HG03095 (cell line): ENCODE results near the gene SRRD.
"Not testable (repeated sequence)": the region's sequence is repeated elsewhere in the genome, so short reads cannot be mapped to it uniquely, and the experiment has no call there.

Source experiments
- ATAC-seq: cut with Tn5 transposase; IDR thresholded peaks from one replicate; pipeline ENCODE4 v1.9.1; 2021; ENCODE audit warnings: moderate library complexity; ENCODE audit not compliant: unreplicated experiment

The SRRD gene

GRCh38 chr22:26514419-26515161, 30.9 kb downstream of the SRRD start:
- ATAC-seq, result no peak

GRCh38 chr22:26515931-26516330, 32.3 kb downstream of the SRRD start:
- no peak for ATAC-seq

GRCh38 chr22:26516503-26516902, 32.8 kb downstream of the SRRD start:
- ATAC-seq, result no peak

GRCh38 chr22:26517429-26517828, 33.8 kb downstream of the SRRD start:
- ATAC-seq, result no peak

- no peak for ATAC-seq
Observed at GRCh38 chr22:26522012-26522411, 38.3 kb downstream of the SRRD start.

- no peak for ATAC-seq
Observed at GRCh38 chr22:26522592-26522991, 38.9 kb downstream of the SRRD start.

GRCh38 chr22:26524870-26525269, 41.2 kb downstream of the SRRD start:
- ATAC-seq, result no peak

- no peak for ATAC-seq
Observed at GRCh38 chr22:26525946-26526564, 42.4 kb downstream of the SRRD start.

- ATAC-seq, result no peak
Observed at GRCh38 chr22:26527167-26527566, 43.5 kb downstream of the SRRD start.

- no peak for ATAC-seq
Observed at GRCh38 chr22:26527574-26528465, 44.1 kb downstream of the SRRD start.

GRCh38 chr22:26528518-26528917, 44.8 kb downstream of the SRRD start:
- ATAC-seq, result not testable (repeated sequence)

GRCh38 chr22:26529345-26529744, 45.7 kb downstream of the SRRD start:
- ATAC-seq, result no peak

GRCh38 chr22:26534171-26534855, 50.6 kb downstream of the SRRD start:
- ATAC-seq, result no peak

- no peak for ATAC-seq
Observed at GRCh38 chr22:26534874-26535602, 51.4 kb downstream of the SRRD start.

GRCh38 chr22:26535603-26535908, 51.9 kb downstream of the SRRD start:
- ATAC-seq, result no peak

- no peak for ATAC-seq
Observed at GRCh38 chr22:26536056-26536761, 52.5 kb downstream of the SRRD start.

GRCh38 chr22:26536762-26537134, 53.1 kb downstream of the SRRD start:
- ATAC-seq, result no peak

GRCh38 chr22:26540119-26540518, 56.4 kb downstream of the SRRD start:
- ATAC-seq, result no peak

- no peak for ATAC-seq
Observed at GRCh38 chr22:26541167-26541819, 57.6 kb downstream of the SRRD start.

- ATAC-seq, result no peak
Observed at GRCh38 chr22:26542831-26543230, 59.2 kb downstream of the SRRD start.
